ENCODE measurements around the gene PRKAA1.

GRCh38 chr5:40757400-40757799, 40.8 kb downstream of the PRKAA1 start:
- TF ChIP-seq GABPA (IDR thresholded peaks at IDR 0.05; ENCODE audit: low read depth) (no peak), CTCF (IDR thresholded peaks at IDR 0.05; ENCODE audit: insufficient read depth, low read length) (no peak), REST (IDR thresholded peaks at IDR 0.05; ENCODE audit: insufficient replicate concordance, low read depth) (no peak), POLR2AphosphoS5 (IDR thresholded peaks at IDR 0.05; ENCODE audit: low read depth) (no peak)
